SH-SY5Y (cell line): ENCODE data around the gene ENAM.

ENCODE experiments used
- GATA2 ChIP-seq: IDR thresholded peaks from 2 replicates; pipeline ENCODE4 v1.6.1; 2011; ENCODE audit warnings: mild to moderate bottlenecking, low read depth, low read length
- GATA3 ChIP-seq: IDR thresholded peaks from 2 replicates; pipeline ENCODE4 v1.6.1; 2011; ENCODE audit warnings: low read depth, mild to moderate bottlenecking, low read length, moderate library complexity

ENAM gene

GRCh38 chr4:70613306-70614183, 15.0 kb upstream of the ENAM start:
- TF ChIP-seq GATA2 (no peak), GATA3 (no peak)

GRCh38 chr4:70614184-70614555, 14.4 kb upstream of the ENAM start:
- TF ChIP-seq GATA2 (no peak), GATA3 (no peak)

GRCh38 chr4:70619288-70619687, 9.3 kb upstream of the ENAM start:
- no peak for TF ChIP-seq GATA3
- TF ChIP-seq GATA2, result no peak

GRCh38 chr4:70619778-70620177, 8.8 kb upstream of the ENAM start:
- TF ChIP-seq GATA3 (no peak), GATA2 (no peak)

- TF ChIP-seq GATA2 (no peak), GATA3 (no peak)
Observed at GRCh38 chr4:70623323-70623722, 5.2 kb upstream of the ENAM start.

- TF ChIP-seq GATA2 (no peak), GATA3 (no peak)
Observed at GRCh38 chr4:70624226-70624793, 4.2 kb upstream of the ENAM start.

GRCh38 chr4:70627620-70628019, 924 bp upstream of the ENAM start:
- TF ChIP-seq GATA3 (no peak), GATA2 (no peak)

- TF ChIP-seq GATA2, result no peak
- no peak for TF ChIP-seq GATA3
Observed at GRCh38 chr4:70629469-70630090, 1.0 kb downstream of the ENAM start.

- TF ChIP-seq GATA3 (no peak), GATA2 (no peak)
Observed at GRCh38 chr4:70630162-70630561, 1.6 kb downstream of the ENAM start.

GRCh38 chr4:70632028-70632427, 3.5 kb downstream of the ENAM start:
- no peak for TF ChIP-seq GATA2
- no peak for TF ChIP-seq GATA3

- TF ChIP-seq GATA2 (no peak), GATA3 (no peak)
Observed at GRCh38 chr4:70634482-70634881, 5.9 kb downstream of the ENAM start.

- TF ChIP-seq GATA3, result no peak
- no peak for TF ChIP-seq GATA2
Observed at GRCh38 chr4:70637239-70637913, 8.8 kb downstream of the ENAM start.

- no peak for TF ChIP-seq GATA3
- TF ChIP-seq GATA2, result no peak
Observed at GRCh38 chr4:70640192-70640591, 11.6 kb downstream of the ENAM start.

GRCh38 chr4:70651864-70652506, 23.4 kb downstream of the ENAM start:
- TF ChIP-seq GATA3 (no peak), GATA2 (no peak)
